KMS-11 (cell line): ENCODE results near the gene LSMEM2.
"Not testable (repeated sequence)": the region's sequence is repeated elsewhere in the genome, so short reads cannot be mapped to it uniquely, and the experiment has no call there.

Source experiments
- H2AFZ ChIP-seq: fragments of 200-600 bp; sonication (generic); 2 replicates; pipeline ENCODE4 v1.6.1; 2016; ENCODE audit warnings: antibody characterized with exemption, mixed run types, low read depth
- H3K27ac ChIP-seq: fragments of 200-600 bp; sonication (generic); 2 replicates; pipeline ENCODE4 v1.6.1; 2016; ENCODE audit warnings: mild to moderate bottlenecking, mixed run types
- H3K27me3 ChIP-seq: fragments of 200-600 bp; sonication (generic); 2 replicates; pipeline ENCODE4 v1.6.1; 2017; ENCODE audit warnings: mild to moderate bottlenecking, low read depth, mixed run types, moderate library complexity; ENCODE audit not compliant: insufficient read depth
- H3K36me3 ChIP-seq: fragments of 200-600 bp; sonication (generic); 2 replicates; pipeline ENCODE4 v1.6.1; 2017; ENCODE audit warnings: mild to moderate bottlenecking, mixed run types; ENCODE audit not compliant: insufficient read depth
- H3K4me1 ChIP-seq: fragments of 200-600 bp; sonication (generic); 2 replicates; pipeline ENCODE4 v1.6.1; 2016; ENCODE audit warnings: mild to moderate bottlenecking, low read depth, mixed run types; ENCODE audit not compliant: poor library complexity, severe bottlenecking
- H3K4me2 ChIP-seq: fragments of 200-600 bp; sonication (generic); 2 replicates; pipeline ENCODE4 v1.7.0; 2016; ENCODE audit warnings: mild to moderate bottlenecking, mixed run types
- H3K4me3 ChIP-seq: fragments of 200-600 bp; sonication (generic); IDR thresholded peaks from 2 replicates; pipeline ENCODE4 v1.6.1; 2017; ENCODE audit warnings: low read depth, low read length, mixed read lengths; ENCODE audit not compliant: insufficient read depth
- H3K79me2 ChIP-seq: fragments of 200-600 bp; sonication (generic); 2 replicates; pipeline ENCODE4 v1.6.1; 2016; ENCODE audit warnings: low read depth, mixed run types; ENCODE audit not compliant: insufficient read depth
- H3K9ac ChIP-seq: fragments of 200-600 bp; sonication (generic); 2 replicates; pipeline ENCODE4 v1.6.1; 2016; ENCODE audit warnings: mild to moderate bottlenecking, mixed run types
- H4K20me1 ChIP-seq: fragments of 200-600 bp; sonication (generic); 2 replicates; pipeline ENCODE4 v1.6.1; 2016; ENCODE audit warnings: mild to moderate bottlenecking, mixed run types; ENCODE audit not compliant: insufficient read depth
- TF ChIP-seq, protein P1 (sequence below): fragments of 200-600 bp; sonication (generic); conservative IDR thresholded peaks from 2 replicates; pipeline ENCODE4 v1.6.1; 2017; ENCODE audit warnings: low read depth, mild to moderate bottlenecking, antibody characterized with exemption, low read length, moderate library complexity, mixed read lengths

Gene LSMEM2

DNA sequence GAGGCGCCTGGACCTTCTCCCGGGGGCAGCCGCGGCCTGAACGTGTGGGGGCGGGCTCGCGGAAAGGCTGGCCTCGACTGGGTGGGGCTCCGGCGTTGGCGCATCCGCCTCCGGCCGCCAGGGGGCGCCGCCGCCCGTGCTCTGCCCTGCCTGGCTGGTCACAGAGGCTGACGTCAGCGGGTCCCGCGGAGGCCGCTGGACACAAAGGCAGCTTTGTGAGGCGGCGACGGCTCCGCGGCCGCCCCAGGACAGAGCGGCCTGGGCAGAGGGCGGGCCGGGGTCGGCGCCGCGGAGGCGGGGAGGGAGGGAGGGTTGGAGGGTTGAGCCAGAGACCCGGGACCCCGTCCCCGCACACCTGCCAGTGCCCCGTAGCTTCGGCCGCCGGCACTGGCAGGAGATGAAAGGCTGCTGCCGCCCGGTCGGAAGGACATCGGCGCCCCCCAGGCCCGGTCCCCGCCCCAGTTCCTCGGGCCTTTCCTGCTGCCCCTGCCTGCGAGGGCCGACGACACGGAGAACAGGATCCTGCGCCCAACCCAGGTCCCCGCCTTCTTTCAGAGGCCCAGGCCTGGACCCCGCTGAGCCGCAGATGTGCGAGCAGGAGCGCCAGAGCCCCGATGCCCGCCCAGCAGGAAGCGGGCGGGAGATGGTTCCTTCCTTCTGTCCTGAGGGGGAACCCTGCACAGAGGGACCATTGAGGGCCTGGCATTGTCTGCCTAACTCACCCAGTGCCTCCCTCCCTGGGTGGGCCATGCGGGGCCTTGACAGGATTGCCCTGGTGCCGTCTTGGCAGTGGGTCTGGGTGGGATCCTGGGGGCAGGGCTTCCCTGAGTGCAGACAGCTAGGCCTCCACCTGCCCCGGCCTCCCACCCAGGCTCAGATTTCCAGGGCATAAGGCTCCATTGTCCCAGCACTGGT is 18.6 kb upstream of the LSMEM2 start:
- Histone ChIP-seq H3K4me2 (peak overlapping the region; percentile 73), H2AFZ (peak overlapping the region; percentile 47), H3K9ac (peak overlapping the region; percentile 79), H3K36me3 (no peaks in the 10 kb centered on the region), H3K79me2 (no peaks in the 10 kb centered on the region), H3K4me1 (peaks cover 6% of the 10 kb centered on the region), H3K27ac (no peak overlapping the region), H3K4me3 (no peak overlapping the region), H3K27me3 (no peaks in the 10 kb centered on the region), H4K20me1 (no peaks in the 10 kb centered on the region)
- TF ChIP-seq, protein P1, sequence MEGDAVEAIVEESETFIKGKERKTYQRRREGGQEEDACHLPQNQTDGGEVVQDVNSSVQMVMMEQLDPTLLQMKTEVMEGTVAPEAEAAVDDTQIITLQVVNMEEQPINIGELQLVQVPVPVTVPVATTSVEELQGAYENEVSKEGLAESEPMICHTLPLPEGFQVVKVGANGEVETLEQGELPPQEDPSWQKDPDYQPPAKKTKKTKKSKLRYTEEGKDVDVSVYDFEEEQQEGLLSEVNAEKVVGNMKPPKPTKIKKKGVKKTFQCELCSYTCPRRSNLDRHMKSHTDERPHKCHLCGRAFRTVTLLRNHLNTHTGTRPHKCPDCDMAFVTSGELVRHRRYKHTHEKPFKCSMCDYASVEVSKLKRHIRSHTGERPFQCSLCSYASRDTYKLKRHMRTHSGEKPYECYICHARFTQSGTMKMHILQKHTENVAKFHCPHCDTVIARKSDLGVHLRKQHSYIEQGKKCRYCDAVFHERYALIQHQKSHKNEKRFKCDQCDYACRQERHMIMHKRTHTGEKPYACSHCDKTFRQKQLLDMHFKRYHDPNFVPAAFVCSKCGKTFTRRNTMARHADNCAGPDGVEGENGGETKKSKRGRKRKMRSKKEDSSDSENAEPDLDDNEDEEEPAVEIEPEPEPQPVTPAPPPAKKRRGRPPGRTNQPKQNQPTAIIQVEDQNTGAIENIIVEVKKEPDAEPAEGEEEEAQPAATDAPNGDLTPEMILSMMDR = peak; percentile 72

- Histone ChIP-seq H3K36me3 (no peaks in the 10 kb centered on the region), H3K79me2 (no peaks in the 10 kb centered on the region), H3K4me1 (peaks cover 6% of the 10 kb centered on the region), H2AFZ (no peak overlapping the region), H3K4me2 (peak overlapping the region; percentile 73), H3K9ac (no peak overlapping the region), H3K4me3 (no peak overlapping the region), H3K27ac (no peak overlapping the region), H3K27me3 (no peaks in the 10 kb centered on the region; the same call in 1 of the 2 replicates), H4K20me1 (no peaks in the 10 kb centered on the region)
- TF ChIP-seq, protein P1 = no peak
Observed at GRCh38 chr3:50260942-50261441, 17.9 kb upstream of the LSMEM2 start.

GRCh38 chr3:50261505-50261904 is 17.4 kb upstream of the LSMEM2 start:
- H3K4me3 ChIP-seq = no peak overlapping the region
- no peaks in the 10 kb centered on the region for H3K36me3 ChIP-seq
- H3K27me3 ChIP-seq = peaks cover 2% of the 10 kb centered on the region; the same call in 1 of the 2 replicates
- no peak overlapping the region for H2AFZ ChIP-seq
- no peak overlapping the region for H3K27ac ChIP-seq
- no peak overlapping the region for H3K9ac ChIP-seq
- no peaks in the 10 kb centered on the region for H3K79me2 ChIP-seq
- H4K20me1 ChIP-seq = no peaks in the 10 kb centered on the region
- H3K4me1 ChIP-seq = peaks cover 6% of the 10 kb centered on the region
- no peak overlapping the region for H3K4me2 ChIP-seq
- TF ChIP-seq, protein P1 = no peak

- not testable (repeated sequence) for H3K4me1 ChIP-seq, H2AFZ ChIP-seq, H3K79me2 ChIP-seq, H3K27ac ChIP-seq, H3K27me3 ChIP-seq, H4K20me1 ChIP-seq, H3K36me3 ChIP-seq, H3K4me2 ChIP-seq, H3K9ac ChIP-seq, H3K4me3 ChIP-seq
Observed at GRCh38 chr3:50262200-50262599, 16.7 kb upstream of the LSMEM2 start.

GRCh38 chr3:50262778-50263177 is 16.1 kb upstream of the LSMEM2 start:
- Histone ChIP-seq H3K27me3 (peaks cover 11% of the 10 kb centered on the region; the same call in 1 of the 2 replicates), H4K20me1 (no peaks in the 10 kb centered on the region), H3K4me3 (no peak overlapping the region), H3K27ac (no peak overlapping the region), H3K4me2 (no peak overlapping the region), H3K9ac (no peak overlapping the region), H3K79me2 (no peaks in the 10 kb centered on the region), H2AFZ (no peak overlapping the region), H3K36me3 (no peaks in the 10 kb centered on the region), H3K4me1 (peaks cover 6% of the 10 kb centered on the region)
- TF ChIP-seq, protein P1 = no peak
